ENCODE results near the gene GCNT2. TPM values are rescaled to one million over a fixed set of nuclear protein-coding genes. Genes with fewer than 3 reads are reported as not detected.

GCNT2 gene
- total and polyA plus RNA-seq, 2 of the 8 experiments (the other 6 are each of a cell fraction or from before 2014, with no cell fraction given): 19.3 to 52.5 TPM

- H3K27ac ChIP-seq (ENCODE audit: low read depth, low read length): no peak overlapping the region
- H3K23me2 ChIP-seq (ENCODE audit: low read depth, low read length): no peaks in the 10 kb centered on the region
- FAIRE-seq (no peak), DNase-seq (ENCODE audit: low read depth in 1 of 2, low spot score in 2 of 2) (no peak)
- H3K14ac ChIP-seq (ENCODE audit: insufficient read length): no peak overlapping the region
- H3K4me2 ChIP-seq (ENCODE audit: insufficient read depth in 1 of 2, low read depth in 2 of 2, low read length in 2 of 2): no peak overlapping the region
- no peaks in the 10 kb centered on the region for H4K20me1 ChIP-seq (replicated peaks in 1 of 2; ENCODE audit: control insufficient read depth in 1 of 2, insufficient read depth in 2 of 2, low read length in 2 of 2)
- TF ChIP-seq CTCF (IDR thresholded peaks at IDR 0.05; ENCODE audit: control extremely low read depth in 1 of 3, insufficient read depth in 1 of 3, low read depth in 1 of 3, low read length in 3 of 3): no peak
- 94% methylated on average over 6 of the region's 6 CpGs; no CpG with 5 or more reads in 1 of the 2 experiments for WGBS, 2 experiments (ENCODE audit: extremely low coverage in 1 of 2, insufficient coverage in 1 of 2, insufficient read length in 1 of 2, insufficient replicate concordance in 2 of 2, low coverage in 1 of 2, low lambda C conversion rate in 2 of 2, missing lambda C conversion rate in 1 of 2)
- H2BK5ac ChIP-seq (ENCODE audit: low read depth, low read length): no peak overlapping the region
- no peak overlapping the region for H2BK15ac ChIP-seq (ENCODE audit: low read length)
- no peak overlapping the region for H3K18ac ChIP-seq (ENCODE audit: extremely low read depth, low read length)
- H4K91ac ChIP-seq (replicated peaks; ENCODE audit: insufficient read length, low read length): no peak overlapping the region
- ChIA-PET POLR2A (ENCODE audit: partially characterized antibody) (no interaction called here), CTCF (ENCODE audit: partially characterized antibody) (interaction anchor here (0.6 to 1.6 kb wide), 3 partner anchors 9 to 1337 kb away, joined by 3 to 6 read pairs (median 3); no protein-coding TSS in a partner anchor)
- no peak overlapping the region for H2AFZ ChIP-seq (ENCODE audit: low read length)
- no peak overlapping the region for H3K56ac ChIP-seq (replicated peaks; ENCODE audit: insufficient read length, low read depth, low read length)
- no peak overlapping the region for H2AK5ac ChIP-seq (ENCODE audit: low read depth, low read length)
- H3K9me3 ChIP-seq (ENCODE audit: insufficient read depth in 2 of 2, low read depth in 1 of 2, low read length in 1 of 2): no peaks in the 10 kb centered on the region
- H3K4ac ChIP-seq (replicated peaks; ENCODE audit: insufficient read length, low read depth, low read length): no peak overlapping the region
- H4K8ac ChIP-seq (ENCODE audit: extremely low read depth, insufficient read depth, low read length): no peak overlapping the region
- H3K4me3 ChIP-seq (ENCODE audit: extremely low read depth in 1 of 4, insufficient read depth in 2 of 4, low read depth in 3 of 4, low read length in 4 of 4): no peak overlapping the region
- no peak overlapping the region for H3K23ac ChIP-seq (ENCODE audit: insufficient read length)
- H2BK20ac ChIP-seq (ENCODE audit: low read length): no peak overlapping the region
- no peak overlapping the region for H2BK120ac ChIP-seq (replicated peaks; ENCODE audit: low read depth, low read length)
- H3K79me2 ChIP-seq (ENCODE audit: control insufficient read depth in 1 of 2, insufficient read depth in 2 of 2, low read length in 2 of 2): no peaks in the 10 kb centered on the region
- H2BK12ac ChIP-seq (ENCODE audit: low read depth, low read length): no peak overlapping the region
- no peaks in the 10 kb centered on the region for H3K79me1 ChIP-seq (ENCODE audit: low read depth, low read length)
- H4K5ac ChIP-seq (ENCODE audit: insufficient read length, low read depth, low read length): no peak overlapping the region
- no peaks in the 10 kb centered on the region for H3K27me3 ChIP-seq (replicated peaks in 1 of 4; ENCODE audit: control insufficient read depth in 3 of 4, extremely low read depth in 1 of 4, insufficient read depth in 3 of 4, low read length in 3 of 4)
- H3K4me1 ChIP-seq (replicated peaks in 1 of 4; ENCODE audit: control insufficient read depth in 3 of 4, insufficient read depth in 4 of 4, low read length in 3 of 4): no peaks in the 10 kb centered on the region
- H3K36me3 ChIP-seq (ENCODE audit: control insufficient read depth in 2 of 4, insufficient read depth in 4 of 4, low read length in 3 of 4): no peaks in the 10 kb centered on the region
- H3K9ac ChIP-seq (replicated peaks in 1 of 4; ENCODE audit: extremely low read depth in 1 of 4, low read depth in 3 of 4, low read length in 3 of 4): no peak overlapping the region
Measured at GRCh38 chr6:10668126-10668917, 147.2 kb downstream of the GCNT2 start.
